Ectodermal cell (in vitro differentiated cells): ENCODE results near the gene IMPG1.

Experiments used
- H3K27ac ChIP-seq: 2 replicates; pipeline ENCODE4 v1.7.0; 2013; ENCODE audit warnings: mild to moderate bottlenecking, low read depth, low read length; ENCODE audit not compliant: insufficient read depth, poor library complexity, severe bottlenecking
- H3K27me3 ChIP-seq: 2 replicates; pipeline ENCODE4 v1.7.0; 2013; ENCODE audit warnings: mild to moderate bottlenecking, low read length; ENCODE audit not compliant: insufficient read depth, control insufficient read depth, poor library complexity, severe bottlenecking
- H3K36me3 ChIP-seq: one replicate; pipeline ENCODE4 v1.7.0; 2013; ENCODE audit warnings: low read length; ENCODE audit not compliant: control insufficient read depth, insufficient read depth
- H3K4me1 ChIP-seq: one replicate; pipeline ENCODE4 v1.7.0; 2013; ENCODE audit warnings: low read length; ENCODE audit not compliant: control insufficient read depth, insufficient read depth
- H3K4me3 ChIP-seq: 2 replicates; pipeline ENCODE4 v1.7.0; 2013; ENCODE audit warnings: low read depth, low read length, control low read depth; ENCODE audit not compliant: insufficient read depth
- H3K9me3 ChIP-seq: 2 replicates; pipeline ENCODE4 v1.7.0; 2013; ENCODE audit warnings: mild to moderate bottlenecking, low read length, moderate library complexity; ENCODE audit not compliant: control insufficient read depth
- WGBS, 2 experiments: methylation state at CpG; one replicate each; pipeline ENCODE4 v1.1.7; 2013; ENCODE audit warnings: missing lambda C conversion rate in 2 of 2; 5-methylcytosine and 5-hydroxymethylcytosine counted together

The IMPG1 gene

DNA sequence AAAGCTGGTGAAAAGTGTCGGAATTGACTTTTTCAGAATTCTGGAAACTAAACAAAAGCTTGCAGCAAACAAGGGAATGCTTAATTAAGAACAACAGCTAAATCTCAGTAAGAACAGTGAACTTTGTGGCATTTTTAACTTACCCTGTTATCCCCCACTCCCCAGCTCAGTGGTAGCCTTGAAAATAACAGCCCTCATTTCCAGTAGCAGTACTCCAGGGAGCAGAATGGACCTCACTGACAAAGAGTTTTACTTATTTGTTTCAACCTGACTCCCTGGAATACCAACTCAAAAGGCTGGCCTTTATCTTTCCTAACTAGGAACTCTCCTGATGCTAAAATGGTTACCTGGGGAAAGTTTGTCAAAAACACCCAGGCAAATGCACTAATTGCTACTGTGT lies 108.9 kb downstream of the IMPG1 start:
- no peaks in the 10 kb centered on the region for H3K27me3 ChIP-seq
- no peak overlapping the region for H3K4me3 ChIP-seq
- 74 to 90% methylated on average over 1 of the region's 1 CpG for WGBS, 2 experiments
- H3K36me3 ChIP-seq, result no peaks in the 10 kb centered on the region
- no peaks in the 10 kb centered on the region for H3K9me3 ChIP-seq
- no peak overlapping the region for H3K27ac ChIP-seq
- H3K4me1 ChIP-seq, result no peaks in the 10 kb centered on the region

DNA sequence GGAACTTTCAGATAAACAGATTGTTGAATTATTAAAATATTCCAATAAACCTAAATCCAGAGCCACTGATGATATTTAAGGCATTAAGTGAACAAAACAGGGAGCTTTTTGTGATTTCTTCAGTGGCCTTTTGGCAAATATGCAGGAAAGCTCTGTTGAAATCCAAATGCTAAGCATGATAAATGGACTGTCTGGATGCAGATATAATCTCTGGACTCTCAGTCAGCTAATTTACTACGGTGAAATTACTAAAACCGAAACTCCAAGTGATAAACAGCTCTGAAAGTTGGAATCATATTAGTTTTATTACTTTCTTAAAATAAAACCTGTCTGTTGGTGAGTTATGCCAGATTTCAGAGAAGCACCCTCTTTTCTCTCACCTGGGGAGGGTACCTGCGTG lies 120.3 kb downstream of the IMPG1 start:
- no peaks in the 10 kb centered on the region for H3K27me3 ChIP-seq
- no peaks in the 10 kb centered on the region for H3K4me1 ChIP-seq
- WGBS, 2 experiments, result 93 to 100% methylated on average over 2 to 3 of the region's 3 CpGs
- no peaks in the 10 kb centered on the region for H3K36me3 ChIP-seq
- no peak overlapping the region for H3K4me3 ChIP-seq
- no peaks in the 10 kb centered on the region for H3K9me3 ChIP-seq
- no peak overlapping the region for H3K27ac ChIP-seq

DNA sequence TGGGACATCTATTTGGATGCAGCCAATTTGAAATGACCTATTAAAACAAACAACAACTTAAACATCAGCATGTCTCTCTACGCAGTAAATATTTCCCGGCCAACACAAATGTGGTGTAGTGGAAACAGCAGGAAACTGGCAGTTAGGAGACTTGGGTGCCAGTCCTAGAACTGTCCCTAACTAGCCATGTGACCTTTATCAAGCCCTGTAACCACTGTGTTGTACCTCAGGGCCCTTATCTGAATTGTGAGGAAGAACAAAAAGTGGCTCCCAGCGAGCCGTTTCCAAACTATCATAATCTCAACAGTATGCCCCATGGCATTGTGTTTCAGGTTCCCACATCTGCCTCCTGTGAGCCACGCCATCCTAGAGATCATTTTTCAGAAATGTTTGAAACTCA lies 124.5 kb downstream of the IMPG1 start:
- H3K4me1 ChIP-seq, result peaks cover 8% of the 10 kb centered on the region
- no peaks in the 10 kb centered on the region for H3K36me3 ChIP-seq
- no peaks in the 10 kb centered on the region for H3K27me3 ChIP-seq
- 94 to 97% methylated on average over 5 of the region's 5 CpGs for WGBS, 2 experiments
- no peaks in the 10 kb centered on the region for H3K9me3 ChIP-seq
- no peak overlapping the region for H3K4me3 ChIP-seq
- H3K27ac ChIP-seq, result no peak overlapping the region

- 32 to 36% methylated on average over 3 of the region's 4 CpGs for WGBS, 2 experiments
- no peaks in the 10 kb centered on the region for H3K27me3 ChIP-seq
- H3K9me3 ChIP-seq, result no peaks in the 10 kb centered on the region
- no peaks in the 10 kb centered on the region for H3K36me3 ChIP-seq
- no peak overlapping the region for H3K4me3 ChIP-seq
- H3K4me1 ChIP-seq, result peaks cover 8% of the 10 kb centered on the region
- no peak overlapping the region for H3K27ac ChIP-seq
These were observed 126.2 kb downstream of the IMPG1 start for GRCh38 chr6:75946146-75946831.

DNA sequence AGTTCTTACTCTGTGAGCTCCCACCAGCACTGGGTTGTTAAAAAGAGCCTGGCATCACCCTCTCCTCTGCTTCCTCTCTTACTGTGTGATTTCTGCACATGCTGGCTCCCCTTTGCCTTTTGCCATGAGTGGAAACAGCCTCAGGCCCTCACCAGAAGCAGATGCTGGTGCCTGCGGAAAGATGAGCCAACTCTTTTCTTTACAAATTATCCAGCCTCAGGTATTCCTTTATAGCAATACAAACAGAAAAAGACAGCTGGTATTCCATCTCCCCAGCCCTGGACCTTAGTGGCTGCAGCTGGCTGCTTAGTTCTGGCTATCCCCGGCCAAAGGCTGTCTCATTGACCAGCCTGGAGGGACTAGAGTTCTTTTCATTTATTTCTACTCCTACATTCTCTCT lies 129.1 kb downstream of the IMPG1 start:
- Histone ChIP-seq H3K36me3 (no peaks in the 10 kb centered on the region), H3K27ac (no peak overlapping the region), H3K27me3 (no peaks in the 10 kb centered on the region), H3K9me3 (no peaks in the 10 kb centered on the region), H3K4me1 (peaks cover 8% of the 10 kb centered on the region), H3K4me3 (no peak overlapping the region)
- 88 to 90% methylated on average over 2 of the region's 2 CpGs for WGBS, 2 experiments

DNA sequence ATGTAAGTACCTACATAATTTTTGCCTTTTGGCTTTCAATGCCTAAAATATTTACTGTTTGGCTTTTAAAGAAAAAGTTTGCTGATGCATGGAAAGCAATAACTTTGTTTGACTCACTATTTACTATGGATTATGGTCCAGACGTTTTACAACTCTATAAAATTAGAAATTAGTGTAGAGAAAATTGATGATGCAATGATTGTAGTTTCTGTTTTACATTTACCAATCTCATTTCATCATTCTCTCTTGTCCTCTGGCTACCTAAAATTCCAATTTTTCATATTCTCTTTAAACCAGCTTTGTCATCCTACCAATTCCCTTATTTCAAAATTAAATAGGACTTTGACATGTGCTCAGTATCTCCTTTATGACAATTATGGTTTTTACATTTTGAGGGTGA lies 131.0 kb downstream of the IMPG1 start:
- WGBS, 2 experiments, result no CpG with 5 or more reads among the region's 1 CpG
- Histone ChIP-seq H3K27me3 (no peaks in the 10 kb centered on the region), H3K4me1 (peaks cover 15% of the 10 kb centered on the region), H3K36me3 (no peaks in the 10 kb centered on the region), H3K9me3 (no peaks in the 10 kb centered on the region), H3K4me3 (no peak overlapping the region), H3K27ac (no peak overlapping the region)

DNA sequence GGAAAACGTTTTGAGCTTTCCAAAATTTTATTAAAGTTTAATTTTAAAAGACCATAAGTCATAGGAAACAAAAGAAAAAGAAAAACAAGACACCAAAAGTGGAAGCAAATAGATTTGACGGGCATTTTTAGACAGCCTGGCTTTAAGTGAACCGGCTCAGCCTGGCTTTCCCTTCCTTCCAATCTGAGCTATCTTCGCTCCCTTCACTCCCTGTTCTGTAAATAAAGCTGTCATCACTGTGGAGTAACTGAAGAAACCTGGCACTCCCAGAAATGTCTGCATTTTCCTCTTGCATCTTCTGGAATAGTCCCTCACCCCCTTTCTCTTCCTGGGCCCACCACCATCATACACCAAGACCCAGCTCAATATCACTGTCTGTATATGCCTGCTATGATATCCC lies 131.9 kb downstream of the IMPG1 start:
- Histone ChIP-seq H3K4me1 (peaks cover 11% of the 10 kb centered on the region), H3K9me3 (no peaks in the 10 kb centered on the region), H3K4me3 (no peak overlapping the region), H3K27me3 (no peaks in the 10 kb centered on the region), H3K36me3 (no peaks in the 10 kb centered on the region), H3K27ac (no peak overlapping the region)
- WGBS, 2 experiments, result 71 to 74% methylated on average over 3 to 4 of the region's 4 CpGs

DNA sequence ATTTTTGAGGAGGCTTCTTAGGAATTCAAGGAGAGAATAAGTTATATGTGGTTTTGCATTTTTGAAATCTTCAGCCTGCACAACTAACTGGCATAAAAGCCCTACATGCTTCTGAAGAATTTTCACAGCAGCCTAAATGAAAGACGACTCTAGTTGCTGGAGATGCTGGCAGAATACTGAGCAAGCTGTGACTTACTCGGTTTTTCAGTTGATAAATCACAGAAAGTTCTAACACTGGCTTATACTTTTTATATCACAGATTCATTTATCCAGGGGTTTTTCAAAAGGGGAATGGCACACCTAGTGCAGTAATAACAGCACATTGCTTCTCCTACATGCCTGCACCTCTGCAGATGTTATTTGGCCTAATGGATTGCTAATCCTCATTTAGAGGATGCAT lies 134.6 kb downstream of the IMPG1 start:
- Histone ChIP-seq H3K4me3 (no peak overlapping the region), H3K27me3 (no peaks in the 10 kb centered on the region), H3K9me3 (no peaks in the 10 kb centered on the region), H3K36me3 (no peaks in the 10 kb centered on the region), H3K27ac (no peak overlapping the region), H3K4me1 (peaks cover 11% of the 10 kb centered on the region)
- 70 to 80% methylated on average over 2 of the region's 2 CpGs for WGBS, 2 experiments

DNA sequence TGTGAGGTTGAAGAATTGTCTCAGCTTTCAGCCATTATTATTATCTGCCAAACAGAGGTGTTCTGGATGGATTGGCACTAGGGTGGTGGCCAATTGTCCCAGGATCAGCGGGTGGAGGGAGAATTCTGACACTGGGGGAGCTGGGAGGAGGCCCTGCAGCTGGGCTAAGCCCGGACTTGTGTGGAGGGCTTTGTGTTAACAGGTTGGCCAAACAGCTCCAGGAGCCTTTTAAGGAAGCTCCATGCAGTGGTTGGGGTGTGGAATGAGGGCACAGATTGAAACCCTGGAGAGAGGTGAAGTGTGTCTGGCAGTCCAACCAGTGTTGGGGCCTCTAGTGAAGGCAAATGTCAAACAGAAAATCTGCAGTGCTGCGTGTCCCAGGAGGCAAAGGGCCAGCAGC lies 135.8 kb downstream of the IMPG1 start:
- Histone ChIP-seq H3K36me3 (no peaks in the 10 kb centered on the region), H3K4me1 (peaks cover 11% of the 10 kb centered on the region), H3K4me3 (no peak overlapping the region), H3K27ac (no peak overlapping the region), H3K9me3 (no peaks in the 10 kb centered on the region), H3K27me3 (no peaks in the 10 kb centered on the region)
- WGBS, 2 experiments, result 85% methylated on average over 3 of the region's 3 CpGs

GRCh38 chr6:75935473-75935793 lies 137.0 kb downstream of the IMPG1 start:
- no peak overlapping the region for H3K27ac ChIP-seq
- no peaks in the 10 kb centered on the region for H3K27me3 ChIP-seq
- H3K36me3 ChIP-seq, result no peaks in the 10 kb centered on the region
- 3 to 10% methylated on average over 9 to 12 of the region's 12 CpGs for WGBS, 2 experiments
- H3K4me1 ChIP-seq, result peaks cover 11% of the 10 kb centered on the region
- H3K9me3 ChIP-seq, result no peaks in the 10 kb centered on the region
- peak overlapping the region; percentile 33 for H3K4me3 ChIP-seq
